ENCODE measurements around the gene EIF2S1. TPM values are rescaled to one million over a fixed set of nuclear protein-coding genes. Genes with fewer than 3 reads are reported as not detected.

Gene EIF2S1
- total RNA-seq, 1 experiment from 2014 or later, result 165 TPM

- Mint-ChIP-seq H3K4me3 (peak overlapping the region; percentile 99), H3K36me3 (ENCODE audit: insufficient read depth in 1 of 3, low read depth in 3 of 3) (peaks cover 9 to 23% (median 14%) of the 10 kb centered on the region in 3 experiments), H3K9me3 (no peaks in the 10 kb centered on the region), H3K27me3 (ENCODE audit: low read depth) (no peaks in the 10 kb centered on the region), H3K4me1 (peaks cover 21 to 22% of the 10 kb centered on the region in 2 experiments), H3K27ac (peak overlapping the region; percentile 96 to 99 (median 98))
- H3K4ac ChIP-seq (ENCODE audit: low read depth, low read length), result no peak overlapping the region
- peak overlapping the region; percentile 99 for H3K9ac ChIP-seq (ENCODE audit: extremely low read depth, insufficient read length, low read length)
- no peak for DNase-seq
- no peaks in the 10 kb centered on the region for H3K9me3 ChIP-seq (ENCODE audit: control insufficient read depth, low read depth, low read length)
- H3K79me1 ChIP-seq (ENCODE audit: insufficient read depth, low read depth, low read length, poor library complexity, severe bottlenecking), result no peaks in the 10 kb centered on the region
- no peak overlapping the region; the same call in 1 of the 2 replicates for H2BK15ac ChIP-seq (ENCODE audit: low read depth, low read length)
- peaks cover 8% of the 10 kb centered on the region for H3K23me2 ChIP-seq (ENCODE audit: insufficient read length, low read depth, low read length, poor library complexity, severe bottlenecking)
- TF ChIP-seq, protein P1, sequence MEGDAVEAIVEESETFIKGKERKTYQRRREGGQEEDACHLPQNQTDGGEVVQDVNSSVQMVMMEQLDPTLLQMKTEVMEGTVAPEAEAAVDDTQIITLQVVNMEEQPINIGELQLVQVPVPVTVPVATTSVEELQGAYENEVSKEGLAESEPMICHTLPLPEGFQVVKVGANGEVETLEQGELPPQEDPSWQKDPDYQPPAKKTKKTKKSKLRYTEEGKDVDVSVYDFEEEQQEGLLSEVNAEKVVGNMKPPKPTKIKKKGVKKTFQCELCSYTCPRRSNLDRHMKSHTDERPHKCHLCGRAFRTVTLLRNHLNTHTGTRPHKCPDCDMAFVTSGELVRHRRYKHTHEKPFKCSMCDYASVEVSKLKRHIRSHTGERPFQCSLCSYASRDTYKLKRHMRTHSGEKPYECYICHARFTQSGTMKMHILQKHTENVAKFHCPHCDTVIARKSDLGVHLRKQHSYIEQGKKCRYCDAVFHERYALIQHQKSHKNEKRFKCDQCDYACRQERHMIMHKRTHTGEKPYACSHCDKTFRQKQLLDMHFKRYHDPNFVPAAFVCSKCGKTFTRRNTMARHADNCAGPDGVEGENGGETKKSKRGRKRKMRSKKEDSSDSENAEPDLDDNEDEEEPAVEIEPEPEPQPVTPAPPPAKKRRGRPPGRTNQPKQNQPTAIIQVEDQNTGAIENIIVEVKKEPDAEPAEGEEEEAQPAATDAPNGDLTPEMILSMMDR (conservative IDR thresholded peaks at IDR 0.05), result no peak
- H3K56ac ChIP-seq (ENCODE audit: insufficient read length, low read depth, low read length), result peak overlapping the region; percentile 20
- H2AK5ac ChIP-seq (ENCODE audit: insufficient read length, low read length), result no peak overlapping the region
- peak overlapping the region; percentile 76 for H3K14ac ChIP-seq (ENCODE audit: insufficient read depth, low read length)
- no peak overlapping the region for H3T11ph ChIP-seq (ENCODE audit: low read length)
- H3K23ac ChIP-seq (ENCODE audit: insufficient read length, low read depth, low read length), result peak overlapping the region; percentile 18
- H2AFZ ChIP-seq (ENCODE audit: low read length), result no peak overlapping the region
- H2BK5ac ChIP-seq (ENCODE audit: insufficient read length, low read length), result no peak overlapping the region
- H3K27ac ChIP-seq (ENCODE audit: insufficient read length, low read depth, low read length), result no peak overlapping the region
- H3K4me1 ChIP-seq (ENCODE audit: insufficient read depth, low read length), result peaks cover 7% of the 10 kb centered on the region; the same call in 1 of the 2 replicates
- no peak overlapping the region for H4K91ac ChIP-seq (ENCODE audit: insufficient read length, low read depth, low read length)
- H4K8ac ChIP-seq (replicated peaks; ENCODE audit: insufficient read length, low read depth, low read length), result no peak overlapping the region
- no peak overlapping the region for H2BK120ac ChIP-seq (ENCODE audit: low read depth, low read length, poor library complexity, severe bottlenecking)
- H4K5ac ChIP-seq (ENCODE audit: insufficient read length, low read depth, low read length), result no peak overlapping the region
- H2BK20ac ChIP-seq (ENCODE audit: low read depth, low read length, poor library complexity, severe bottlenecking), result no peak overlapping the region
- H4K20me1 ChIP-seq (ENCODE audit: control insufficient read depth, insufficient read depth, insufficient read length), result no peaks in the 10 kb centered on the region
- H2BK12ac ChIP-seq (ENCODE audit: insufficient read length, low read depth, low read length), result no peak overlapping the region
- no CpG with 5 or more reads among the region's 34 CpGs for WGBS (ENCODE audit: extremely low coverage, insufficient read length, low lambda C conversion rate)
- H3K18ac ChIP-seq (ENCODE audit: insufficient read length, low read depth, low read length), result peak overlapping the region; percentile 37
- peaks cover 29% of the 10 kb centered on the region; the same call in 1 of the 2 replicates for H3K79me2 ChIP-seq (ENCODE audit: insufficient read depth, low read length)
- H3K27me3 ChIP-seq (ENCODE audit: insufficient read depth, low read length), result no peaks in the 10 kb centered on the region
- peak overlapping the region; percentile 50 for H3K4me2 ChIP-seq (ENCODE audit: insufficient read depth, insufficient read length, low read length)
Measured at GRCh38 chr14:67360470-67361206, 510 bp downstream of the EIF2S1 start.
